ENCODE results near the gene PURB. TPM values are rescaled to one million over a fixed set of nuclear protein-coding genes. Genes with fewer than 3 reads are reported as not detected.
A peak's percentile ranks its signal among the peaks of the same experiment; 100 is the strongest.
"Not testable (repeated sequence)": the region's sequence is repeated elsewhere in the genome, so short reads cannot be mapped to it uniquely, and the experiment has no call there.

Gene PURB
- total RNA-seq, 1 donor from 2014 or later = 13.1 TPM

DNA sequence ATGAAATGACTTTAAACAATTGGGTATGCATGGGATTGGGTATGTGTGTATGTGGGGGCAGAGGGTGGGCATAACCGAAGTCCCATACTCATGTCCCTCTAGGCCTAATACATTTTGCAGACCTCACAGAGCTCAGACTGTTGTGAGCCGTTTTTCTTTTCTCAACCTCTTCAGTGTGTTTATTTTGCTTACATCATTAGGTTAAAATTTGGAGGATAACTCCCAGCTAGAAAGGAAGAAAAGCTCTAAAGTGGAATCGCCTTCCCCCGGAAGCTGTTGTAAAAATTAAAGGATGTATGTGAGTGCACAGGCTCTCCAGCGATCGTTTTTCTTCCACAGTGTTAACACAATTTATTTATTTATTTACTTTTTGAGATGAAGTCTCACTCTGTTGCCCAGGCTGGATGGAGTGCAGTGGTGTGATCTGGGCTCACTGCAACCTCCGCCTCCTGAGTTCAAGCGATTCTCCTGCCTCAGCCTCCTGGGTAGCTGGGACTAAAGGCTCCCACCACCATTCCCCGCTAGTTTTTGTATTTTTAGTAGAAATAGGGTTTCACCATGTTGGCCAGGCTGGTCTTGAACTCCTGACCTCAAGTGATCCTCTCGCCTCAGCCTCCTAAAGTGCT, 36.0 kb downstream of the PURB start:
- no peak for DNase-seq
- H3K27ac ChIP-seq (replicated peaks) = no peak overlapping the region
- no peaks in the 10 kb centered on the region for H3K9me3 ChIP-seq (replicated peaks)
- H3K27me3 ChIP-seq (ENCODE audit: low read depth) = no peaks in the 10 kb centered on the region
- peak overlapping the region; percentile 76 for H3K4me3 ChIP-seq
- H3K36me3 ChIP-seq = no peaks in the 10 kb centered on the region
- TF ChIP-seq, protein P1, sequence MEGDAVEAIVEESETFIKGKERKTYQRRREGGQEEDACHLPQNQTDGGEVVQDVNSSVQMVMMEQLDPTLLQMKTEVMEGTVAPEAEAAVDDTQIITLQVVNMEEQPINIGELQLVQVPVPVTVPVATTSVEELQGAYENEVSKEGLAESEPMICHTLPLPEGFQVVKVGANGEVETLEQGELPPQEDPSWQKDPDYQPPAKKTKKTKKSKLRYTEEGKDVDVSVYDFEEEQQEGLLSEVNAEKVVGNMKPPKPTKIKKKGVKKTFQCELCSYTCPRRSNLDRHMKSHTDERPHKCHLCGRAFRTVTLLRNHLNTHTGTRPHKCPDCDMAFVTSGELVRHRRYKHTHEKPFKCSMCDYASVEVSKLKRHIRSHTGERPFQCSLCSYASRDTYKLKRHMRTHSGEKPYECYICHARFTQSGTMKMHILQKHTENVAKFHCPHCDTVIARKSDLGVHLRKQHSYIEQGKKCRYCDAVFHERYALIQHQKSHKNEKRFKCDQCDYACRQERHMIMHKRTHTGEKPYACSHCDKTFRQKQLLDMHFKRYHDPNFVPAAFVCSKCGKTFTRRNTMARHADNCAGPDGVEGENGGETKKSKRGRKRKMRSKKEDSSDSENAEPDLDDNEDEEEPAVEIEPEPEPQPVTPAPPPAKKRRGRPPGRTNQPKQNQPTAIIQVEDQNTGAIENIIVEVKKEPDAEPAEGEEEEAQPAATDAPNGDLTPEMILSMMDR (IDR thresholded peaks at IDR 0.05; ENCODE audit: borderline replicate concordance) = no peak
- intact Hi-C loops (cut with micrococcal nuclease) = loop anchor here (10.0 kb wide), 1 partner anchor 265 kb away; the partner anchor contains the start of gene TMED4
- peaks cover 43% of the 10 kb centered on the region for H3K4me1 ChIP-seq

DNA sequence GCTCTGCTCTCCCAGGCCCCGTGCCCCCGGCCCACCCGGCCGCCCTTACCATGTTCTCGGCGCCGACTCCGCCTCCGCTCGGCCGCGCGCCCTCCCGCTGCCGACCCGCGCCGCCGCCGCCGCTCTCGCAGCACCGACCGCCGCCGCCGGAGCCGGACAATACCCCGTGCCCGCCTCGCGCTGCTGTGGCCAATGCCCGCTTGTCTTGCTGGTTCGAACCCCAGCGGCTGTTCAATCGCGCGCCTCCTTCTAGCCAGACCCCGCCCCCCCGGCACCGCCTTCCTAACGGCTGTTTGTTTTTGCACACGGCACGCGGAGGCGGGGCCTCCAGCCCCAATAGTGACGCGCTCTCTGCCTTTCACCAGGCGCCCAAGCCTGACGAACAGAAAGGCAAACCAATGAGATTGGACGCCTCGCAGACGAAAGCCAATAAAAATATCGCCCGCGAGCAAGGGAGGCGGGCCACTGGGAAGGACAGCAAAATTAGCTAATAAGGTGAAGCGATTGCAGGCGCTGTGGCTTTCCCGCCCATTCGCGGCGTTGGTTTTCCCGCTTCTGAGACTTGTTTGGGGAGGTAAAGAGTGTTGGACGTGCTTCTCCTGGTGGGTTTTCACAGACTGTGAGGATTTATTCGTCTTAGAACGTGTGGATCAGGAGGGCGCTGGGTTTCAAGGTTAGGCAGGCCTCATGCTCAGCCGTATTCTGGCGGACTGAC, 37.3 kb downstream of the PURB start, which contains the start of gene H2AZ2:
H2AZ2 (minus strand) TSS at position 168 of the 715 bp plus-strand sequence; CDS start at position 52, 116 bp downstream.
- TF ChIP-seq, protein P1 (IDR thresholded peaks at IDR 0.05; ENCODE audit: borderline replicate concordance) = no peak
- Histone ChIP-seq H3K9me3 (replicated peaks) (no peaks in the 10 kb centered on the region), H3K27ac (replicated peaks) (peak within 1 kb of the TSS; percentile 98), H3K36me3 (peaks cover 4% of the 10 kb centered on the region), H3K4me1 (peaks cover 54% of the 10 kb centered on the region), H3K27me3 (ENCODE audit: low read depth) (no peaks in the 10 kb centered on the region), H3K4me3 (peak within 1 kb of the TSS; percentile 76)
- intact Hi-C loops (cut with micrococcal nuclease) = loop anchor here (10.0 kb wide), 1 partner anchor 263 kb away; the partner anchor contains the start of gene TMED4
- DNase-seq = peak; percentile 100

DNA sequence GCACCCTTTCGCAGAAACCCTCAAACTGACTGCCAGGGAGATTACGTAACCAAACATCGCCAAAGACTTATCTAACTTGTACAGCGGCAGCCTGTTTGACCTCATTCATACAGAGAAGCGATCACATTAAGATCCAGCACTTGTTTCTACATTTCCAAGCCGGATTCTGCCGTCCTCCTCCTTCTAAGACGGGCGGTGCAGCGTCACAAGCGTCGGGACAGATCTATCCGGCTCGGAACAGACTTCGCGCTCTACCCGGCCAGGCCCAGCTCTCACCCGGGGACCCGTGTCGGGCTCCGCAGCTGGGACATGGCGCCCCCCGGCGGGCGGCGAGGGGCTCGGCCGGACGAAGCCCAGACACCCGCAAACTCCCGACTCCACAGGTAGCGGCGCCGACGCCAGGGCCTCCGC, 37.8 kb downstream of the PURB start:
- Histone ChIP-seq H3K27ac (replicated peaks) (peak overlapping the region; percentile 98), H3K27me3 (ENCODE audit: low read depth) (no peaks in the 10 kb centered on the region), H3K9me3 (replicated peaks) (no peaks in the 10 kb centered on the region), H3K4me1 (peaks cover 60% of the 10 kb centered on the region), H3K4me3 (peak overlapping the region; percentile 76), H3K36me3 (peaks cover 8% of the 10 kb centered on the region)
- TF ChIP-seq, protein P1 (IDR thresholded peaks at IDR 0.05; ENCODE audit: borderline replicate concordance) = peak; percentile 93
- intact Hi-C loops (cut with micrococcal nuclease) = loop anchor here (10.0 kb wide), 1 partner anchor 263 kb away; the partner anchor contains the start of gene TMED4
- DNase-seq = peak; percentile 88

DNA sequence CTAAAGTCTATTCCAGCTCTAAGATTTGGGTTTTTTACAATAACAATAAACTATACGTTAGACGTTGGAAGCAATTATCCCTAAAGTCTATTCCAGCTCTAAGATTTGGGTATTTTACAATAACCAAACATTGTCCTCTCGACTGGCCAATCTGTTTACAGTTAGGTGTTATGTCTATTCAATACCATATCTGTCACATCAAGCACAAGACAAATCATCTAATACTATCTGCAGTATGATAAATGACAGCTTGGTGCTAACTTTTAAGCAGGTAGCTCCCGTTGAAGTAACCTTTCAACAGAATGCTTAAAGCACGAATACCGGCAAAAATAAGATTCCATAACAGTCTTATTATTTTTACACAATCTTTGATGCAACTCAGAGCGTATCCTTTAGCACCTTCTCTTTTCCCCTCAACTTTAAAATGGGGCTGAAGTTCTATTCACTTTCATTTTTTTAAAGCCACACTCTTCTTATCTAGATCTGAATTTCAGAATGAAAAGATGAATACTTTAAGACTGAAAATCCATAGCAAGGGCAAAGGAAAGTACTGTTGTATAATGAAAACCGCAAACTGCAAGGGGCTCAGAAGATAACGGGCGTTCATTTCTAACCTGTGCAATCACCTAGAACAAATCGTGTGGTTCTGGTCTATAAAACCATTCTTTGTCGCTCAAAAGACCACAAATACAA, 38.4 kb downstream of the PURB start:
- DNase-seq = no peak
- H3K4me1 ChIP-seq = peaks cover 65% of the 10 kb centered on the region
- TF ChIP-seq, protein P1 (IDR thresholded peaks at IDR 0.05; ENCODE audit: borderline replicate concordance) = no peak
- intact Hi-C loops (cut with micrococcal nuclease) = loop anchor here (10.0 kb wide), 1 partner anchor 262 kb away; the partner anchor contains the start of gene TMED4
- peak overlapping the region; percentile 76 for H3K4me3 ChIP-seq
- peaks cover 14% of the 10 kb centered on the region for H3K36me3 ChIP-seq
- no peaks in the 10 kb centered on the region for H3K27me3 ChIP-seq (ENCODE audit: low read depth)
- H3K27ac ChIP-seq (replicated peaks) = peak overlapping the region; percentile 98
- no peaks in the 10 kb centered on the region for H3K9me3 ChIP-seq (replicated peaks)

DNA sequence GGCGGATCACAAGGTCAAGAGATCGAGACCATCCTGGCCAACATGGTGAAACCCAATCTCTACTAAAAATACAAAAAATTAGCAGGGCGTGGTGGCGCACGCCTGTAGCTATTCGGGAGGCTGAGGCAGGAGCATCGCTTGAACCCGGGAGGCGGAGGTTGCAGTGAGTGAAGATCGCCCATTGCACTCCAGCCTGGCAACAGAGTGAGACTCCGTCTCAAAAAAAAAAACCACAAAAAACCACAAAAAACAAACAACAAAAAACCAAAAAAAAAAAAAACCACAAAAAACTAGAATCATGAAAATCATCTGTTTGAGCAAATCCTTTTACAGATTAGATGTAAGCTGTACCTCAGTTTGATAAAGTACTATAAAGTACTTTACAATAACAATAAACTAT, 38.9 kb downstream of the PURB start:
- intact Hi-C loops (cut with micrococcal nuclease) = loop anchor here (10.0 kb wide), 1 partner anchor 262 kb away; the partner anchor contains the start of gene TMED4
- peak overlapping the region; percentile 98 for H3K27ac ChIP-seq (replicated peaks)
- H3K36me3 ChIP-seq = peaks cover 20% of the 10 kb centered on the region
- H3K9me3 ChIP-seq (replicated peaks); DNase-seq; H3K27me3 ChIP-seq (ENCODE audit: low read depth): not testable (repeated sequence)
- H3K4me3 ChIP-seq = peak overlapping the region; percentile 76
- peaks cover 71% of the 10 kb centered on the region for H3K4me1 ChIP-seq

All from left ventricle myocardium inferior (tissue), 1 donor.